ENCODE data around the gene L3MBTL3.

Gene L3MBTL3

GRCh38 chr6:130047088-130047995 lies 29.0 kb downstream of the L3MBTL3 start:
- TF ChIP-seq TAF1 (IDR thresholded peaks at IDR 0.05; ENCODE audit: borderline replicate concordance, insufficient read depth, low read length) (no peak), SIN3A (IDR thresholded peaks at IDR 0.05; ENCODE audit: borderline replicate concordance, insufficient read depth, low read length) (no peak)

- no peak for TF ChIP-seq POLR2AphosphoS5 (IDR thresholded peaks at IDR 0.05; ENCODE audit: low read depth, low read length)
- no peak for TF ChIP-seq TAF1 (IDR thresholded peaks at IDR 0.05; ENCODE audit: borderline replicate concordance, insufficient read depth, low read length)
- no peak for TF ChIP-seq REST (IDR thresholded peaks at IDR 0.05; ENCODE audit: insufficient read depth in 1 of 2, low read depth in 2 of 2, low read length in 2 of 2)
- no peak for TF ChIP-seq SIN3A (IDR thresholded peaks at IDR 0.05; ENCODE audit: borderline replicate concordance, insufficient read depth, low read length)
- TF ChIP-seq FOXP2 (optimal IDR thresholded peaks at IDR 0.05; ENCODE audit: borderline replicate concordance, extremely low read depth, extremely low read length, insufficient read depth): no peak
These were observed 31.8 kb downstream of the L3MBTL3 start for GRCh38 chr6:130050230-130050629.

- TF ChIP-seq SIN3A (IDR thresholded peaks at IDR 0.05; ENCODE audit: borderline replicate concordance, insufficient read depth, low read length) (no peak), REST (IDR thresholded peaks at IDR 0.05; ENCODE audit: insufficient read depth in 1 of 2, low read depth in 2 of 2, low read length in 2 of 2) (no peak), POLR2AphosphoS5 (IDR thresholded peaks at IDR 0.05; ENCODE audit: low read depth, low read length) (no peak), TAF1 (IDR thresholded peaks at IDR 0.05; ENCODE audit: borderline replicate concordance, insufficient read depth, low read length) (no peak)
These were observed 36.3 kb downstream of the L3MBTL3 start for GRCh38 chr6:130054725-130055124.

GRCh38 chr6:130055271-130055670 lies 36.9 kb downstream of the L3MBTL3 start:
- TF ChIP-seq POLR2AphosphoS5 (IDR thresholded peaks at IDR 0.05; ENCODE audit: low read depth, low read length) (no peak), FOXP2 (optimal IDR thresholded peaks at IDR 0.05; ENCODE audit: borderline replicate concordance, extremely low read depth, extremely low read length, insufficient read depth) (no peak), SIN3A (IDR thresholded peaks at IDR 0.05; ENCODE audit: borderline replicate concordance, insufficient read depth, low read length) (no peak), TAF1 (IDR thresholded peaks at IDR 0.05; ENCODE audit: borderline replicate concordance, insufficient read depth, low read length) (no peak), REST (IDR thresholded peaks at IDR 0.05; ENCODE audit: insufficient read depth in 1 of 2, low read depth in 2 of 2, low read length in 2 of 2) (no peak)

- TF ChIP-seq FOXP2 (optimal IDR thresholded peaks at IDR 0.05; ENCODE audit: borderline replicate concordance, extremely low read depth, extremely low read length, insufficient read depth) (no peak), TAF1 (IDR thresholded peaks at IDR 0.05; ENCODE audit: borderline replicate concordance, insufficient read depth, low read length) (no peak), POLR2AphosphoS5 (IDR thresholded peaks at IDR 0.05; ENCODE audit: low read depth, low read length) (no peak), SIN3A (IDR thresholded peaks at IDR 0.05; ENCODE audit: borderline replicate concordance, insufficient read depth, low read length) (no peak), REST (IDR thresholded peaks at IDR 0.05; ENCODE audit: insufficient read depth in 1 of 2, low read depth in 2 of 2, low read length in 2 of 2) (no peak)
These were observed 39.1 kb downstream of the L3MBTL3 start for GRCh38 chr6:130057495-130057894.
